GM23338 (cell line): ENCODE measurements around the gene STMN3. TPM values are rescaled to one million over a fixed set of nuclear protein-coding genes. Genes with fewer than 3 reads are reported as not detected.

Experiments
- ATAC-seq: fragments of 200-7000 bp; cut with Tn5 transposase; 3 replicates; pipeline ENCODE4 v1.9.1; 2020
- DNase-seq: peaks from one replicate; pipeline ENCODE4 v3.0.0-alpha.2; 2015; ENCODE audit warnings: low spot score
- H2AFZ ChIP-seq: fragments of 200-600 bp; sonication (generic); 2 replicates; pipeline ENCODE4 v1.8.0; 2016; ENCODE audit warnings: antibody characterized with exemption, mild to moderate bottlenecking, moderate library complexity
- H3F3A ChIP-seq: fragments of 200-600 bp; sonication (generic); replicated peaks from 2 replicates; pipeline ENCODE4 v1.8.0; 2017; ENCODE audit warnings: antibody characterized with exemption, mixed run types, low read depth
- H3K27ac ChIP-seq: fragments of 200-600 bp; sonication (generic); 2 replicates; pipeline ENCODE4 v1.6.1; 2016; ENCODE audit warnings: low read depth
- H3K27me3 ChIP-seq: fragments of 200-600 bp; sonication (generic); 2 replicates; pipeline ENCODE4 v1.8.0; 2016; ENCODE audit warnings: mild to moderate bottlenecking, mixed run types, moderate library complexity; ENCODE audit not compliant: insufficient read depth
- H3K36me3 ChIP-seq: fragments of 200-600 bp; sonication (generic); 2 replicates; pipeline ENCODE4 v1.8.0; 2016; ENCODE audit warnings: mild to moderate bottlenecking; ENCODE audit not compliant: insufficient read depth
- H3K4me1 ChIP-seq: fragments of 200-600 bp; sonication (generic); 2 replicates; pipeline ENCODE4 v1.8.0; 2016; ENCODE audit warnings: mild to moderate bottlenecking, moderate library complexity; ENCODE audit not compliant: insufficient read depth
- H3K4me2 ChIP-seq: fragments of 200-600 bp; sonication (generic); 2 replicates; pipeline ENCODE4 v1.7.1; 2017; ENCODE audit warnings: mixed run types
- H3K4me3 ChIP-seq: fragments of 200-600 bp; sonication (generic); 2 replicates; pipeline ENCODE4 v1.6.1; 2016; ENCODE audit warnings: mixed run types
- H3K79me2 ChIP-seq: fragments of 200-600 bp; sonication (generic); replicated peaks from 2 replicates; pipeline ENCODE4 v1.8.0; 2017; ENCODE audit warnings: mild to moderate bottlenecking; ENCODE audit not compliant: insufficient read depth
- H3K9me2 ChIP-seq: fragments of 200-600 bp; sonication (generic); 2 replicates; pipeline ENCODE4 v1.8.0; 2017; ENCODE audit not compliant: insufficient read depth
- H4K20me1 ChIP-seq: fragments of 200-600 bp; sonication (generic); replicated peaks from 2 replicates; pipeline ENCODE4 v1.8.0; 2017; ENCODE audit warnings: mild to moderate bottlenecking; ENCODE audit not compliant: insufficient read depth
- H3K27ac Mint-ChIP-seq: 2 replicates; pipeline ENCODE4 v1.8.0; 2020; ENCODE audit warnings: inconsistent platforms, mild to moderate bottlenecking, moderate library complexity, mixed read lengths
- H3K27me3 Mint-ChIP-seq: 3 replicates; pipeline ENCODE4 v1.8.0; 2022; ENCODE audit warnings: low read depth, mild to moderate bottlenecking, moderate library complexity, mixed read lengths, inconsistent platforms; ENCODE audit not compliant: insufficient read depth, poor library complexity
- H3K36me3 Mint-ChIP-seq: 3 replicates; pipeline ENCODE4 v1.8.0; 2021; ENCODE audit warnings: low read depth, mild to moderate bottlenecking, inconsistent platforms, moderate library complexity, mixed read lengths
- H3K4me1 Mint-ChIP-seq: 3 replicates; pipeline ENCODE4 v1.8.0; 2020; ENCODE audit warnings: mild to moderate bottlenecking, inconsistent platforms, mixed read lengths
- H3K4me3 Mint-ChIP-seq: 3 replicates; pipeline ENCODE4 v1.8.0; 2021; ENCODE audit warnings: moderate library complexity, mild to moderate bottlenecking, inconsistent platforms, mixed read lengths
- H3K9me3 Mint-ChIP-seq: 3 replicates; pipeline ENCODE4 v1.8.0; 2020; ENCODE audit warnings: moderate library complexity, mild to moderate bottlenecking, inconsistent platforms, mixed read lengths
- CREB1 ChIP-seq: fragments of 250-450 bp; sonication (Bioruptor Pico); IDR thresholded peaks from 2 replicates; pipeline ENCODE4 v1.5.0; 2020; ENCODE audit warnings: low read depth, mild to moderate bottlenecking, moderate library complexity
- CTCF ChIP-seq, 2 experiments: fragments of 200-600 bp in 1 of 2; sonication (generic) in 1 of 2; conservative IDR thresholded peaks; 2 replicates each; pipeline versions ENCODE4 v1.5.1 to v1.6.1; 2016 to 2017; ENCODE audit warnings: antibody characterized with exemption in 2 of 2, low read depth in 2 of 2, mild to moderate bottlenecking in 2 of 2, moderate library complexity in 1 of 2
- ETS1 ChIP-seq: IDR thresholded peaks from 2 replicates; pipeline ENCODE4 v1.6.1; 2016; ENCODE audit warnings: antibody characterized with exemption
- EZH2 ChIP-seq: fragments of 200-600 bp; sonication (generic); IDR thresholded peaks from one replicate; pipeline ENCODE4 v1.8.0; 2017; ENCODE audit warnings: antibody characterized with exemption, mild to moderate bottlenecking, low read depth; ENCODE audit not compliant: unreplicated experiment
- EZH2phosphoT487 ChIP-seq: fragments of 200-600 bp; sonication (generic); IDR thresholded peaks from one replicate; pipeline ENCODE4 v1.8.1; 2018; ENCODE audit warnings: antibody characterized with exemption; ENCODE audit not compliant: unreplicated experiment
- NANOG ChIP-seq: IDR thresholded peaks from 2 replicates; pipeline ENCODE4 v1.6.1; 2016; ENCODE audit warnings: antibody characterized with exemption, borderline replicate concordance
- POLR2AphosphoS5 ChIP-seq: IDR thresholded peaks from 2 replicates; pipeline ENCODE4 v1.6.1; 2016; ENCODE audit warnings: antibody characterized with exemption, low read depth
- REST ChIP-seq: IDR thresholded peaks from one replicate; pipeline ENCODE4 v1.6.1; 2018; ENCODE audit warnings: antibody characterized with exemption; ENCODE audit not compliant: unreplicated experiment
- STAT1 ChIP-seq: IDR thresholded peaks from one replicate; pipeline ENCODE4 v1.6.1; 2016; ENCODE audit warnings: antibody characterized with exemption; ENCODE audit not compliant: unreplicated experiment
- ZNF114 ChIP-seq: fragments of 250-450 bp; sonication (Bioruptor Pico); IDR thresholded peaks from 2 replicates; pipeline ENCODE4 v1.5.0; 2020; ENCODE audit warnings: mild to moderate bottlenecking, moderate library complexity
- ZNF331 ChIP-seq: fragments of 250-450 bp; sonication (Bioruptor Pico); IDR thresholded peaks from 2 replicates; pipeline ENCODE4 v1.5.0; 2020; ENCODE audit warnings: low read depth, mild to moderate bottlenecking, moderate library complexity
- ZNF462 ChIP-seq: fragments of 250-450 bp; sonication (Bioruptor Pico); IDR thresholded peaks from 2 replicates; pipeline ENCODE4 v1.5.0; 2020; ENCODE audit warnings: mild to moderate bottlenecking, moderate library complexity
- polyA plus RNA-seq: library from polyadenylated mRNA; unstranded; fragments of >200 nt; fragmentation: Nextera tagmentation; extraction: Ambion mirVana; gene quantifications from 2 replicates; pipeline ENCODE4 v1.2.1, GENCODE V29; 2016
- total RNA-seq: library from RNA; depleted of rRNA; stranded (reverse); fragments of >200 nt; shearing (Covaris generic); gene quantifications from 2 replicates; pipeline ENCODE4 v1.2.3, GENCODE V29; 2014

The STMN3 gene
- total and polyA plus RNA-seq, 2 experiments from 2014 or later: 28.6 to 61.3 TPM

GRCh38 chr20:63656451-63656850 is 3.2 kb upstream of the STMN3 start (continued):
- TF ChIP-seq EZH2: no peak
- TF ChIP-seq ETS1: no peak
- no peak for TF ChIP-seq NANOG
- no peak for TF ChIP-seq CREB1
- TF ChIP-seq CTCF (conservative IDR thresholded peaks at IDR 0.05; ENCODE audit: low read depth in 2 of 2): no peak

- Mint-ChIP-seq H3K4me3 (no peak overlapping the region), H3K27me3 (peaks cover 15% of the 10 kb centered on the region), H3K4me1 (peaks cover 40% of the 10 kb centered on the region), H3K36me3 (peaks cover 9% of the 10 kb centered on the region; the same call in 2 of the 3 replicates), H3K27ac (no peak overlapping the region), H3K9me3 (no peaks in the 10 kb centered on the region)
- peaks cover 10% of the 10 kb centered on the region for H3F3A ChIP-seq
- no peaks in the 10 kb centered on the region for H3K36me3 ChIP-seq
- H4K20me1 ChIP-seq: no peaks in the 10 kb centered on the region; the same call in 1 of the 2 replicates
- H3K27me3 ChIP-seq: no peaks in the 10 kb centered on the region
- ATAC-seq (no peak), DNase-seq (no peak)
- H3K4me2 ChIP-seq: no peak overlapping the region
- H3K27ac ChIP-seq: no peak overlapping the region
- peaks cover 20% of the 10 kb centered on the region for H3K4me1 ChIP-seq
- H3K79me2 ChIP-seq: peaks cover 11% of the 10 kb centered on the region
- no peak overlapping the region for H3K4me3 ChIP-seq
- no peaks in the 10 kb centered on the region for H3K9me2 ChIP-seq
- no peak overlapping the region for H2AFZ ChIP-seq
- no peak for TF ChIP-seq EZH2phosphoT487
- TF ChIP-seq ZNF462 (CRISPR knock-in tag): no peak
- no peak for TF ChIP-seq ZNF114
- no peak for TF ChIP-seq ETS1
- no peak for TF ChIP-seq STAT1
- no peak for TF ChIP-seq ZNF331 (CRISPR knock-in tag)
- no peak for TF ChIP-seq REST
- TF ChIP-seq CREB1: no peak
- TF ChIP-seq POLR2AphosphoS5: no peak
These were observed 2.0 kb upstream of the STMN3 start for GRCh38 chr20:63655249-63655648.
